Kasumi-1 (cell line): ENCODE results near the gene RAB29.
A peak's percentile ranks its signal among the peaks of the same experiment; 100 is the strongest.

Source experiments
- DNase-seq, 2 experiments: peaks; one replicate each; lab custom pipeline; 2025; lab: John Stamatoyannopoulos, UW

The RAB29 gene

GRCh38 chr1:205763980-205764379, 11.3 kb downstream of the RAB29 start:
- no peak for DNase-seq

GRCh38 chr1:205760606-205761005, 14.7 kb downstream of the RAB29 start:
- DNase-seq = no peak

GRCh38 chr1:205756552-205756951, 18.7 kb downstream of the RAB29 start:
- no peak for DNase-seq

GRCh38 chr1:205754857-205755256, 20.4 kb downstream of the RAB29 start:
- DNase-seq = no peak

- DNase-seq = no peak
Measured at GRCh38 chr1:205751036-205751651, 24.1 kb downstream of the RAB29 start.

GRCh38 chr1:205750138-205751035, 24.9 kb downstream of the RAB29 start, which contains the start of gene NUCKS1:
NUCKS1 (minus strand) TSS chr1:205750182; CDS start chr1:205749973, 209 bp downstream.
- peak; percentile 98 to 99 for DNase-seq

GRCh38 chr1:205749234-205750137, 25.8 kb downstream of the RAB29 start:
- DNase-seq = peak; percentile 91 to 92

- peak; percentile 70 to 71 for DNase-seq
Measured at GRCh38 chr1:205748403-205749233, 26.7 kb downstream of the RAB29 start.

- DNase-seq = no peak
Measured at GRCh38 chr1:205746757-205747412, 28.4 kb downstream of the RAB29 start.

- no peak for DNase-seq
Measured at GRCh38 chr1:205744403-205744802, 30.9 kb downstream of the RAB29 start.

GRCh38 chr1:205743977-205744376, 31.3 kb downstream of the RAB29 start:
- DNase-seq = no peak

- DNase-seq = no peak
Measured at GRCh38 chr1:205741681-205742080, 33.6 kb downstream of the RAB29 start.

GRCh38 chr1:205739348-205740160, 35.7 kb downstream of the RAB29 start:
- DNase-seq = no peak

- no peak for DNase-seq
Measured at GRCh38 chr1:205735218-205735617, 40.1 kb downstream of the RAB29 start.

- no peak for DNase-seq
Measured at GRCh38 chr1:205733438-205734175, 41.7 kb downstream of the RAB29 start.

- DNase-seq = no peak
Measured at GRCh38 chr1:205729945-205730610, 45.2 kb downstream of the RAB29 start.

GRCh38 chr1:205726619-205727125, 48.6 kb downstream of the RAB29 start:
- DNase-seq = no peak

GRCh38 chr1:205725514-205725913, 49.8 kb downstream of the RAB29 start:
- DNase-seq = no peak
